ENCODE measurements around the gene PTPRD. TPM values are rescaled to one million over a fixed set of nuclear protein-coding genes. Genes with fewer than 3 reads are reported as not detected.

Gene PTPRD
- total RNA-seq, 1 experiment from 2014 or later, result 32.5 TPM

DNA sequence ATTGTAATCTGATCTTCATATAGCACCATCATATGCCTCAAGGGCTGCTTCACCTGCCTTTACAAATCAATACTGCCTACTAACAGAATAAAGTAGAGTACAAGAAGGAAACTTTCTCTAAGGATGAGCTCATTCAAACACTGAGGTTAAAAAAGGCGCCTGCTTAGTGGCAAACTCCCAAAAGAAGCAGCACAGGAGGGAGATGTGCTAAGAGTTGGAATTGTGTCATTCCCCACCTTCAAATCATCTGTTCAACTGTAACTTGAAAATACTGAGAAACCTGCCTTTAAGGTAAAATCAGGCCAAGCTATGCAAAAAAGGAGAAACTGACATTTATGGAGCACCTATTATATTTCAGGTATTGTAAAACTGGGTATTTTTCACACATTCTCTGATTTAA lies 560.6 kb downstream of the PTPRD start:
- Histone ChIP-seq H2AK5ac (ENCODE audit: insufficient read length, low read length) (no peak overlapping the region), H2BK12ac (ENCODE audit: insufficient read length, low read depth, low read length) (no peak overlapping the region), H3K23me2 (ENCODE audit: insufficient read length, low read depth, low read length, poor library complexity, severe bottlenecking) (no peaks in the 10 kb centered on the region), H4K5ac (ENCODE audit: insufficient read length, low read depth, low read length) (no peak overlapping the region), H3K23ac (ENCODE audit: insufficient read length, low read depth, low read length) (no peak overlapping the region), H2BK15ac (ENCODE audit: low read depth, low read length) (no peak overlapping the region), H3K27ac (ENCODE audit: insufficient read length, low read depth, low read length) (no peak overlapping the region), H4K20me1 (ENCODE audit: control insufficient read depth, insufficient read depth, insufficient read length) (no peaks in the 10 kb centered on the region), H3K9me3 (ENCODE audit: control insufficient read depth, low read depth, low read length) (no peaks in the 10 kb centered on the region), H3K18ac (ENCODE audit: insufficient read length, low read depth, low read length) (no peak overlapping the region), H2BK5ac (ENCODE audit: insufficient read length, low read length) (no peak overlapping the region), H3K4ac (ENCODE audit: low read depth, low read length) (no peak overlapping the region), H3K9ac (ENCODE audit: extremely low read depth, insufficient read length, low read length) (no peak overlapping the region), H3K4me2 (ENCODE audit: insufficient read depth, insufficient read length, low read length) (no peak overlapping the region), H2BK120ac (ENCODE audit: low read depth, low read length, poor library complexity, severe bottlenecking) (no peak overlapping the region), H3K56ac (ENCODE audit: insufficient read length, low read depth, low read length) (no peak overlapping the region), H4K8ac (replicated peaks; ENCODE audit: insufficient read length, low read depth, low read length) (no peak overlapping the region), H3T11ph (ENCODE audit: low read length) (no peak overlapping the region), H3K14ac (ENCODE audit: insufficient read depth, low read length) (no peak overlapping the region), H3K4me1 (ENCODE audit: insufficient read depth, low read length) (no peaks in the 10 kb centered on the region), H2AFZ (ENCODE audit: low read length) (no peak overlapping the region), H3K79me1 (ENCODE audit: insufficient read depth, low read depth, low read length, poor library complexity, severe bottlenecking) (no peaks in the 10 kb centered on the region), H2BK20ac (ENCODE audit: low read depth, low read length, poor library complexity, severe bottlenecking) (no peak overlapping the region), H4K91ac (ENCODE audit: insufficient read length, low read depth, low read length) (no peak overlapping the region), H3K27me3 (ENCODE audit: insufficient read depth, low read length) (peaks cover 6% of the 10 kb centered on the region; the same call in 1 of the 2 replicates), H3K79me2 (ENCODE audit: insufficient read depth, low read length) (no peaks in the 10 kb centered on the region)
- no CpG with 5 or more reads among the region's 1 CpG for WGBS (ENCODE audit: extremely low coverage, insufficient read length, low lambda C conversion rate)
- Mint-ChIP-seq H3K4me3 (no peak overlapping the region), H3K4me1 (peaks cover 6 to 14% of the 10 kb centered on the region in 2 experiments), H3K27me3 (ENCODE audit: low read depth) (peaks cover 40% of the 10 kb centered on the region), H3K36me3 (ENCODE audit: insufficient read depth in 1 of 3, low read depth in 3 of 3) (no peaks in the 10 kb centered on the region), H3K9me3 (no peaks in the 10 kb centered on the region; a peak in 1 of 5 replicates), H3K27ac (no peak overlapping the region)
- TF ChIP-seq, protein P1, sequence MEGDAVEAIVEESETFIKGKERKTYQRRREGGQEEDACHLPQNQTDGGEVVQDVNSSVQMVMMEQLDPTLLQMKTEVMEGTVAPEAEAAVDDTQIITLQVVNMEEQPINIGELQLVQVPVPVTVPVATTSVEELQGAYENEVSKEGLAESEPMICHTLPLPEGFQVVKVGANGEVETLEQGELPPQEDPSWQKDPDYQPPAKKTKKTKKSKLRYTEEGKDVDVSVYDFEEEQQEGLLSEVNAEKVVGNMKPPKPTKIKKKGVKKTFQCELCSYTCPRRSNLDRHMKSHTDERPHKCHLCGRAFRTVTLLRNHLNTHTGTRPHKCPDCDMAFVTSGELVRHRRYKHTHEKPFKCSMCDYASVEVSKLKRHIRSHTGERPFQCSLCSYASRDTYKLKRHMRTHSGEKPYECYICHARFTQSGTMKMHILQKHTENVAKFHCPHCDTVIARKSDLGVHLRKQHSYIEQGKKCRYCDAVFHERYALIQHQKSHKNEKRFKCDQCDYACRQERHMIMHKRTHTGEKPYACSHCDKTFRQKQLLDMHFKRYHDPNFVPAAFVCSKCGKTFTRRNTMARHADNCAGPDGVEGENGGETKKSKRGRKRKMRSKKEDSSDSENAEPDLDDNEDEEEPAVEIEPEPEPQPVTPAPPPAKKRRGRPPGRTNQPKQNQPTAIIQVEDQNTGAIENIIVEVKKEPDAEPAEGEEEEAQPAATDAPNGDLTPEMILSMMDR (conservative IDR thresholded peaks at IDR 0.05), result no peak
- no peak for DNase-seq

Measured in H9 (cell line).